HG03575 (cell line): ENCODE measurements around the gene LMTK2.

Experiments
- ATAC-seq: cut with Tn5 transposase; IDR thresholded peaks from one replicate; pipeline ENCODE4 v1.9.1; 2021; ENCODE audit not compliant: unreplicated experiment, insufficient number of reproducible peaks, low FRiP score; ENCODE audit errors: extremely low read depth

Gene LMTK2

DNA sequence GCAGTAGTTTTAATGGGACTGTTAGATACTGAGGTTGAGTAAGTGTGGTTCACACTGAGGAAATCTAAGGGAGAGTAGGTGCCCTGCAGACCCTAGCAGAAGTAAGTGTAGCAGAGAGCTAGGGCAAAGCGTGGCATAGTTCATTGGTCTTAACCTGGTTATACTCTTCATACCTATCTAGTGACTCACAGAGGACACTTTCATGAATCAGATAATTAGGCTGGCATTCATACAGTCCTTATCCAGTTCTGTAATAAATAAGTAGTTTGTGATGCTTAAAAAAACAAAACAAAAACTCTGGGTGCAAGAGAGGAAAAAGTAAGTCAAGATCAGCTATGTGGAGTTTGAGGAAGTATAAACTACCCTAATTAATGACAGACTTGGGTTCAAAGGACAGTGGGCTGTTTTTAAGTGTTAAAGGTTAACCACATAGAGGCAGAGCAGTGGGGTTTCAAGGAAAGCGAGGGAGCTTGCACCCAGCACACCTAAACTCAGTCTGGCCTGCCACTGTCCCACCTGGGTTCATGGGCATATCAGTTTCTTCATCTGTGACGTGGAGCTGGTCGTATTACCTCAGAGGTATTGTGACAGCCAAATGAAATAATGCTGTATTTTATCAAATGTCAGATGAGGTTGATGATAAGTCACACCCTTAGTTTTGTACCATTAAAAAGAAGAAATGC is 27.1 kb downstream of the LMTK2 start:
- no peak for ATAC-seq

DNA sequence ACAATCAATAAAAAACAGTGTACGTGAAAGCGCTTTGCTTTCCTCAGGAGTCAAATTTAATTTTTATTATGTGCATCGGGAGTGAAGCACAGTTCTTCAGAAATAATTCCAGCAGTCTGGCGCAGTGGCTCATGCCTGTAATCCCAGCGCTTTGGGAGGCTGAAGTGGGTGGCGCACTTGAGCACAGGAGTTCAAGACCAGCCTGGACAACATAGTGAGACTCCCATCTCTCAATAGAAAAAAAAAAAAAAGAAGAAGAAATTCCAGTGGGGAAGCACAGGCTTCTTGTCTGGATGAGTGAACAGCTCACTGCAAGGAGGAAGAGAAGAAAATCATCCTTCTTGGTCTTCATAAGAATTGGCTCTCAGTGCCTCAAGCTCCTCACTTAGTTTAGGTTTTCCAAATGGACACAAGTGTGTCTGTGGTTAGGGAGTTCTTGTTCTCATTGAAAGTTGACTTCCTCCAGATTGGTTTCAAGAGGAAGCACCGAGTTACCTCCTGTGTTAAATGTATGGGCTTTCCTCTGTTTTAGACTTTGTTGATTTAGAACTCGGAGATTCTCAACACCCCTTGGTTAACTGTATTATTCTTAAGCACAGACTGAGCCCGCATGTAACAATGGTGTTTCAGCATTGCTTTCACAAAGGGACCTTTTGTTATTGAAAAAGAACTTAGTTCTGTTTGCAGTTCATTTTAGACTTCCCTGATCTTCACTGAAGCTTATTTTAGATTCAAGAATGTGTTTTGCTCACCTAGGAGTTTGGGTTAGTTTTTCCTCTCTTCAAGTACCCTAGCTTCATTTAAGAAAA is 28.0 kb downstream of the LMTK2 start:
- ATAC-seq = no peak

DNA sequence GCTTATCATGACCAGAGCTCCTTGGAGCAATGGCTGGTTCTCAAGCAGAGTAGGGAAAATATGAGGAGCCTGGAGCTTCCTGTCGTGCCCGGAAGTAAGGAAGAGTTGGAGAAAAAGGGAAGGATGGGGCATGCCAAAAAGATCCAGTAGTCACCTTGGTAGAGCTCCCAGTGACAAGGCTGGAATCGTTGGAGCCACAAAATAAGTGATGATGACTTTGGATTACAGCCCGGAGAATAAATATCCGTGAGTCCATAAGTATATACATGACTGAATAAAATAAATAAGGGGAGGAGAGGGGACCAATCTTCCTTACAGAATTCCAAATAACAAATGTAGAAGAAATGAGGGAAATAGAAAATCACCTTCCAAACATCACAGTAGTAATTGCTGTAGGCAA is 29.3 kb downstream of the LMTK2 start:
- ATAC-seq = no peak

DNA sequence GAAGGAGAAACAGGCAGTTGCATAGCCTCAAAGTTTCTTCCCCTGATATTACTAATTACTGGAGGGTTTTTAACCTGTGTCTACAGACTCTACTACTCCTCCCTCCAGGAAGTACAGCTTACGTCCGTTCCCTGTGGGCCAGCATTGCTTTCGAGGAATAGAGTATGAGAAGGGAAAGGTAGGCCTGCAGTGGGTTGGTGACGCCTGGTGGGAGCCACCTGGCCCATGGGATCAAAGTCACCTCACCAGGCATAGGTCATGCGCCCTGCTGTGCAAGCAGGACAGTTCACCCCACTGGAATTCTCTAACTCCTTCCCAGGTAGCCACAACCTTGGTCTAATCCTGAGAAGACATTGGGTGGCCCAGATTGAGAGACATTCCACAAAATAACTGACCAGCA is 29.8 kb downstream of the LMTK2 start:
- no peak for ATAC-seq

DNA sequence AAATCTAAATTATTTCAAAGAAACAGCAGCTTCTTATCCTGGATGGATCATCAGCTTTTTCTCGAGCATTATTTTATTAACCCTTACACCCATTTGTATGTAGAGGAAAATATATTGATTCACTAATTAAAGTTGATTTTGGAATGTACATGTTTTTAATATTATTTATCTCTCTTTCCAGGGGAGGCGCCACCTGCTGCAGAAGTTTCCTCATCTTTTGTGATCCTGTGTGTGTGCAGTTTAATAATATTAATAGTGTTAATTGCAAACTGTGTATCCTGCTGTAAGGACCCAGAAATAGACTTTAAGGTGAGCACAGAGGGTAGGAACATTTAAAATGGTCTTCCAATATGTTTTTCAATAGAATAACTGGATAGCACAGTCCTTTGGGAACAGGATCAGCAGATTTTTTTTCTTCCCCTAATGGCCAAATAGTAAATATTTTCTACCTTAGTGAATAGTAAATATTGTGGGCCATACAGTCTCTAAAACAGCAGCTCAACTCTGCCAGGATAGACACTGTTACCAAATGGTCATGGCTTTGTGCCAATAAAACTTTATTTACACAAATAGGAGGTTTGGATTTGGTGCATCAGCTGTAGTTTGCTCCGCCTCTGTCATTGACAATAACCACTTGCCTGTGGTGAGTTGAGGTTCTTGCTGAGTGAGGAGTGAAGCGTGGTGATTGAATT is 30.6 kb downstream of the LMTK2 start:
- no peak for ATAC-seq

DNA sequence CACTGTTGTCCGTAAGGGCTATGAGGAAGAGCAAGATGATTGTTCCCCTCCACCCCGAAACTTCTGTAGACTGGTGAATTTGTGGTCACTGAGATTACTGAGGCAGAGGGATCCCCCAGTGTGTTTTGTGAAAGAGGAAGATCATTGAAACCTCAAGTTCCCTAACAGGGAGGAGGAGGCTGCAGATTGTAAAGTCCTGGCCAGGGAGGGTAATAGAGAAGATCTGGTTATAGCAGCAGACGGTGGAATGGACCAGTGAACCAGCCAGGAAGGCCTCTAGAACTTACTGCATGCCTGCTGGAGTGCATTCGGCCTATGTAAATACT is 31.1 kb downstream of the LMTK2 start:
- ATAC-seq = peak; percentile 66

DNA sequence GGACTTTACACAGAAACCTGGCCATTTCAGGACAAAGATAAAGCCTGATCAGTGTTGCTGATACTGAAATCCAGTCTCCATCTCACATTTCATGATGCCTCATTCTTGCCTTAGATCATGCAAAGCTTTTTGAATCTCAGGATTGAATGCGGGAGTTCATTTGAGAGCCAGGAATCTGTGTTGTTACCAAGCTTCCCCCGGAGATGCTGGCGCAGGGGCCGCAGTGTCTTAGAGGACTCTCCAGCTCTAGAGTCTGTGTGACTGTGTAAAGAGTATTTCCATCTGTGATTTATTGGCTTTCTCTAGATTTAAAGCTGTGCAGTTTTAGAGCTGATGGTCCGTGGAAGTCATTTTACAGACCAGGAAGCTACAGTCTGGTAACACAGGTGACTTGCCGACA is 32.0 kb downstream of the LMTK2 start:
- ATAC-seq = no peak

DNA sequence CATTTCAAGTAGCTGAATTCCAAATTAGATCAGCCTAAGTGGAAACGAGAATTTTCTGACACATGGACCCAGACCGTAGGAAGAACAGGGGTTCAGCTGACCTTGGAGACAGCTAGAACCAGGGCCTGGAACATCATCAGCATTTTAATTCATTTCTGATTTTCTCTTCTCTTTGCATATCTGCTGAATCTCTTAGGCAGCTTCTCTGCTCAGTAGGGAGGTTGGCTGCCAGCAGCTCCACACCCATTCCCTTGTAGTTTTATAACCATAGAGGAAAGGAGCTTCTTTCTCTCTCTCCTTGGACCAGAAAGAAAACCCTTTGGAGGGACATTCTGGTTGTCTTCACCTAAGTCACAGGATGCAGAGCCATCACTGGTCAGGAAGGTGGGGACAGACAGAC is 36.0 kb downstream of the LMTK2 start:
- ATAC-seq = no peak

DNA sequence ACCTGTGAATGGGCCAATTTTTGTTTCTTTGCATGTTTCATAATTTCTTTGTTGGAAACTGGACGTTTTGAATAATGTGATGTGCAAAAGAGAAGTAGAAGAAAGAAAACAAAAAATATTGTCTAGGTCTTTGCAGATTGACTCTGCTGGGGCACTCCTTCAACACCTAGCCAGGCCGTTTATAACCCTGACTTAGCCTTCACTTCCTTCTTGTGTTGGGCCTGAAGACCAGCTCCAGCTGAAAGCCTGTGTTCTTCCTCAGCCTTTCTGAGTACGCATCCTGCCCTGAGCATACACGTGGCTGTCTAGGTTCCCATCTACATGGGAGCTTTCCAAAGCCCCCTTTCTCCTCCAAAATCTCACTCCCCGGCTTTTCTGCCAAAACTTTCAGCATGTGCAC is 41.9 kb downstream of the LMTK2 start:
- ATAC-seq = no peak

DNA sequence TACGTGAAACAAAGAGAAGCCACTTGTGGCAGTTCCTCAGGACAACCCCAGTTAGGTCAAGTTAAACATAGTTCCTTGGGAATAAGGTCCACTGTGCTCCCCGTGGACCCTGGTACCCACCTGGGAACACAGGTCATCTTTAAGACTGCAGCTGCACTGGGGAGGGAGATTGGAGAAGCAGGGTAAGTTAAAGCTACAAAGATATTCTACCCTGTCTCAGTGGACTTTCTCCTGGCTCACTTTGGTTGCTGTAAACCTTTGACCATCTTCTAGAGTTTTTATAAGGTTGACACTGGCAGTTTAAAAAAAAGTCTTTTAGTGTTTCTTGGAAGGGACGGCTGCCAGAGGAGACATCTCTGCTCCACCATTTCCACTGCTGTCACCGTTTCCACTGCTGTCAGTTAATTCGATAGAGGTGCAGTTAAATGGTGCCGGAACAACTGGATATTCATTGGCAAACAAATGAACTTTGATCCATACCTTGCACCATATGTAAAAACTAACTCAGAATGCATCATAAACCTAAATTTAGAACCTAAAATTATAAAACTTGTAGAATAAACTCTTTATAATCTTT is 42.5 kb downstream of the LMTK2 start:
- ATAC-seq = no peak

DNA sequence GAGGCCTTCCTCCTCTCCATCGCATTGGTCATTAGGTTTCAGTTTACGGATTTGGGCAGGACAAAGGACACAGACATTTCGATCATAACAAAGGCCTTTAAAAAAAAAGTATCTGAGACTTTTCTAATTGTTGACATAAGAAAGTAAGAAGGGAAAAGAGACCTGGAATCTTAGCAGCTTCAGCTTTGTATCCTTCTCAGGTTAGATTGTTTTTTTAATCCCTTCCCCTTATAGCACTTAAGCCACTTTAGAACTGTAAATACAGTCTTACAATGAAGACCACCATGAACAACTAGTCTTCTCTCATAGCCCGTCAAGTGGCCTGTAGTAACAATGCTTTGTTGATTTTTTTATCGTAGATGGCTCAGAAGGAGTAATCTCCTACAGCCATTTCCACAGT is 45.2 kb downstream of the LMTK2 start:
- ATAC-seq = no peak

DNA sequence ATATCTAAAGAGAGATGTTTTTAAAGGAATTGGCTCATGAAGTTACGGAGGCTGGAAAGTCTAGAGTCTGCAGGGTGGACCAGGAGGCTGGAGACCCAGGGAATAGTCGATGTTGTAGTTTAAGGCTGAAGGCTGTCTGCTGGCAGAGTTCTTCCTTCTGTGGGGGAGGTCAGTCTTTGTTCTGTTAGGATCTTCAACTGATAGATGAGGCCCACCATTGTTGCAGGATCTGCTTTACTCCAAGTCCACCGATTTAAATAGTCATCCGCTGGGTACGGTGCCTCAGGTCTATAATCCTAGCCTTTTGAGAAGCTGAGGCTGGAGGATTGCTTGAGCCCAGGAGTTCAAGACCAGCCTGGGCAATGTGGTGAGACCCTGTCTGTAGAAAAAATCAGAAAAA is 50.0 kb downstream of the LMTK2 start:
- no peak for ATAC-seq

DNA sequence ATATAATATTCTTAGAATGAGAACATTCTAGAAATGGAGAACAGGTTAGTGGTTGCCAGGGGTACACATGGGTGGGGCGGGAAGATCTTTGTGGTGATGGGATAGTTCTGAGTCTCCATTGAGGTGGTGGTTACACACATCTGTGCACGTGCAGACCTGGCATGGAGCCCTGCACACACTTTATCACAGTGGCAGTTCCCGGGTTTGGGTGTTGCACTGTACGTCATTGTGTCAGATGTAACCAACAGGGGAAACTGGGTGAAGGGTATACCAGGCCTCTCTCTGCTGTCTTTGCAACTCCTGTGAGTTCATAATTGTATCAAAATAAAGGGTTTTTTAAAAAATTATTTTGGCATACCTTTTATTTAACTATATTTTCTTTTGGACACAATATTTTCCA is 51.1 kb downstream of the LMTK2 start:
- no peak for ATAC-seq

DNA sequence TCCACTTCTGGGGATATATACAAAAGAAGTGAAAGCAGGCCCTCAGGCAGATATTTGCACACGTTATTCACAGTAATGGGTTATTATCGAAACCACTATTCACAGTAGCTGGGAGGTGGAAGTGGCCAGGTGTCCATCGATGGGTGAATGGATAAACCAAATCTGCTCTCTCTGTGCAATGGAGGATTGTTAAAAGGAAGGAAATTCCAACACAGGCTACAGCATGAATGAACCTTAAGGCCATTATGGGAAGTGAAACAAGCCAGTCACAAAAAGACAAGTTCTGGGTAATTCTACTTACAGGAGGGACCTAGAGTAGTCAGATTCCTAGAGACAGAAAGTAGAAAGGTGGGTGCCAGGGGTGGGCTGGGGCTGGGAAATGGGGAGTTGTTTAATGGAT is 56.1 kb downstream of the LMTK2 start:
- ATAC-seq = no peak

DNA sequence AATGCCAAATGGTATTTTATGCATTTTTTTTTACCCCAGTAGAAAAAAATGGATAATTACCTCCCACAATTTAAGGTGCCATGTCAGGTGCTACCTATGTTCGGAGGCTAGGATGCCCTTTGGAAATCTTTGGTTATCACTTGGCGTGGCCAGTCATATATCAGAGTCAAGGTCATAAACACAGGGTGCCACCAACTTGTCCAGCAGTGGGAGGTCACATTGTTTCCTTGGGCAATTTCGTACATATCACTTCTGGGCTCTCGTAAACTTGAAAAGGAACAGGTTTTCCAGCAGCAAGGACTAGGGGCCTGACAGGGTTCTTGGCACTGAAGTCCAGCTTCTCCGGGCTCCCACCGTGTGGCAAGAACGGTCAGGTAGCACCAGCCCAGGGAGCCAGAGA is 56.6 kb downstream of the LMTK2 start:
- no peak for ATAC-seq

DNA sequence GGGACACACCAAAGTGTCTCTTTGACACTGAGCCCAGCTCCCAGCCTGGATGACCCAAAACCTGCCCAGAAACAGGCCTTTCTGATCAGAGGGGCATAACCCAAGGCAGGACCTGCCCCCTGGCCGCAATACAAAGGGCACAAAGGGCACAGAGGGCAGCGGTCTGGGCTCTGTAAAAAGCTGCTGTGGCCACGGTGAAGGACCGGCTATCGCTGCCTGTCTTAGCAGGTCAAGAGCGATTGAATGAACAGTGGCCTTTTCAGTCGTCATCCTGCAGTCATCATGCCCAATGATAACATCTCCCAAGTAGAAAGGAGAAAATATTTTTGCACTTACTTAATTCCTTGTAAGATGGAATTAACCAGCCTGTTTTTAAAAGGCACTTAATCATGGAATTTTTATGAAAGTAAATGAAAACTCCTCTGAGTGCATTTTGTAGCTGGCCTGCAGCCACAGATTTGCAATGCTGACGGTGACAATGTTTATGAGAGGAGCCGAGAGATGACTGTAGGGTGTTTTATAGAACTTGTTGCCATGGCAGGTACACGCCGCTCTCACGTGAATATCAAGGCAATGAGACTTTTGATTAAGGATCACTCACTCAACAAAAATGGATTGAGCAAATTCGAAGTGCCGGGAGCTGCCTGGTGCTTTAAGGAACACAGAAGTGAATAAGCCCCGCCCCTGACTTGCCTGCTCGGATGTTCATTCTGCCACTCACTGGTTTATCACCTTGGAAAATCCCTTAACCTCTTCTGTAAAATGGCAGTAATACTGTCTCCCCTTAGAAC is 57.2 kb downstream of the LMTK2 start:
- no peak for ATAC-seq

DNA sequence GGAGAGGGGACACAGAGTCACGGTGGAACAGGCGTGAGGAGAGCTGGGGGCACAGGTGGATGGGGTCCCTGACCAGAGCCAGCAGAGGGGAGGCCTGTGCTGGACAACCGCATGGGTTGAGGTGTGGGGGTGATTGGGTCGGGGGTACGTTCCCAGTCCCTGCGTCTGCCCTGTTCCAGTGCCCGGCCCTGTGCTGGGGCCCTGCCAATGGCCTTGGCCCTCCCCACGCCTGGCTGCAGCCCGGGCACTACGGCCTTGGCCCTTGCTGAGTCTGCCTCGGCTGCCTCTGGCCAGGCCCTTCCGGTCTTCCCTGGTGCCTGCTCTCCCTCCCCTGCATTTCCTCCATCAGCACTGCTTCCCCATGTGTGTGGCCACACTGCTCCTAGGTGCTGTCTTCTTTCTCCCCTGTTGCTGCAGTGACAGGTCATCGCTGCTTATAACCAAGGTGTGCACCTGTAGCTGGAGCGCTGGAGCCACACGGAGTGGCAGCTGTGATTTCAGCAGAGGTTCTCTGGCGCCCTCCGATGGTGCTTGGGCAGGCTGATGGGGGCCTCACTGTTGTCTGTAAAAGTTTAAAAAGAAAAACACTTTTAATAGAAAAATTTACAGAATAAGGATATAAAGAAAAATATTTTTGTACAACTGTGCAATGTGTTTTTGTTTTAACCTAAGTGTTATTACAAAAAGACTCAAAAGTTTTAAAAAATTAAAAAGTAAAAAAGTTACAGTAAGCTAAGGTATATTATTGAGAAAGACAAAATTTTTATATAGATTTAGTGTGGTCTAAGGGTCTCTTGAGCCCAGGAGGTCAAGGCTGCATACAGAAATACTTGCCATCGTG is 59.4 kb downstream of the LMTK2 start:
- no peak for ATAC-seq

DNA sequence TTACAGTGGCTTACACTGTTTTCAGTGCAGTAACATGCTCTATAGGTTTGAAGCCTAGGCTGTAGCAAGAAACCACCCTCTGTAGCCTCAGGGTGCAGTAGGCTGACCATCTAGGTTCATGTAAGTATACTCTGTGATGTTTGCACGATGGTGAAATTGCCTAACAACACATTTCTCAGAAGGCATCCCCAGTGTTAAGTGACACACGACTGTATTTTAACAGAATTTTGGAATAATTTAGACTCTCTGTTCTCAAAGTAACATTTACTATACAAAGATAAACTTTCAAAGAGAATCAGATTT is 60.0 kb downstream of the LMTK2 start:
- no peak for ATAC-seq

DNA sequence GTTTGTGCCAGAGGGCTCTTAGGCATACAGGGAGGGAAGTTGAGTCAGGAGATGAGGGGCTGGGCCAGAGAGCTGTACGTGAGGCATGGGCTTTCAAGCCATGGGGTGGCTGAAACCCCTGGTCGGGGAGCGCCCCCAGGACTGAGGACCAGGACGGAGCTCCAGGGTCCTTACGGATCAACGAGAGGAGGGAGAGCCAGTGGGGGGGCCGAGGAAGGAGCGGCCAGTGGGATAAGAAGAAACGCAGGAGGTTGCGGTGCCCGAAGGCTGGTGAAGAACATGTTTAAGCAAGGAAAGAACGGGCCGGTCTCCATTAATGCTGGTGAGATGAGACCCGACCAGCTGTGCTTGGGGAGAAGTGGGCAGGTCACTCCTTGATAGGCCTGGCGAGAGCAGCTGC is 61.0 kb downstream of the LMTK2 start:
- ATAC-seq = no peak
